ENCODE measurements around the gene SYTL3.

GRCh38 chr6:158762787-158763433 is 113.1 kb downstream of the SYTL3 start:
- TF ChIP-seq NFRKB (IDR thresholded peaks at IDR 0.05) (no peak), TARDBP (IDR thresholded peaks at IDR 0.05) (no peak), FOXA1 (IDR thresholded peaks at IDR 0.05) (no peak), FOXK2 (IDR thresholded peaks at IDR 0.05) (no peak), BHLHE40 (IDR thresholded peaks at IDR 0.05; ENCODE audit: borderline replicate concordance) (no peak), SUZ12 (IDR thresholded peaks at IDR 0.05) (no peak), FOXM1 (IDR thresholded peaks at IDR 0.05; ENCODE audit: borderline replicate concordance) (no peak), L3MBTL2 (conservative IDR thresholded peaks at IDR 0.05) (no peak), ARNT (IDR thresholded peaks at IDR 0.05) (no peak), ZNF384 (IDR thresholded peaks at IDR 0.05) (no peak)

All from HEK293T (cell line).